OCI-M2 (cell line): ENCODE measurements around the gene XPNPEP1.

Experiments
- DNase-seq: peaks from one replicate; lab custom pipeline; 2025; ENCODE audit not compliant: unreplicated experiment; lab: John Stamatoyannopoulos, UW

Gene XPNPEP1

DNA sequence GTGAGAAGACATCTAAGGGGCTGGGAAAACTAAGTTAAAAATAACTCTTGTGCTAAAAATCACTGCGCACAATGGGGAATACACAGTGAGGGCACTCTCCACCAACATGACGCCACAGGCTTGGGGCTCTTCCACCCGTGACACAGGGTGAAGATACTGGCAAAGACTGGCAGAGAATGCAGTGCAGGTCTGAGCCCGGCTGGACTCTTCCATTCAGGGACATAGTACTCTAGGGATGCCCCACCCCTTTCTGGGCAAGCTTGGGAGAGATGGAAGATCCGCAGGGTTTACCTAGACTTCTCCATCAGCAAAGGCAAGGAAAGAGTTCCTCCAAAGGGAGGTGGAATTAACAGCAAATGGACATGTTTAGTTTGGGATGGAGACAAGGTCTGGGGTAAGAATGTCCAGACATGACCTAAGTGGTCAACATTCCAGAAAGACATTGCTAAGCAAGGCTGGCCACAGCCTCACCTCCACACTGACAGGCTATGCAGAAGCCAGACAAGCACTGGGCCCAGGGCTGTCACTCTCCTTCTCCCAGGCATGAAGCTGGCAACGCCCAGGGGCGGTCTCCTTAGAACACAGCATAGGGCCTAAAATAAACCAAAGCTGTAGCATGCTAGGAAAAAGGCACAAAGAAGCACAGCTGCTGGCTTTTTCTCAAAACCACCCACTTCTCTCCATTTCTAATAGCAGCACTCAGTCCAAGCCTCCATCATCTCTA is 28.1 kb downstream of the XPNPEP1 start:
- DNase-seq, result no peak

DNA sequence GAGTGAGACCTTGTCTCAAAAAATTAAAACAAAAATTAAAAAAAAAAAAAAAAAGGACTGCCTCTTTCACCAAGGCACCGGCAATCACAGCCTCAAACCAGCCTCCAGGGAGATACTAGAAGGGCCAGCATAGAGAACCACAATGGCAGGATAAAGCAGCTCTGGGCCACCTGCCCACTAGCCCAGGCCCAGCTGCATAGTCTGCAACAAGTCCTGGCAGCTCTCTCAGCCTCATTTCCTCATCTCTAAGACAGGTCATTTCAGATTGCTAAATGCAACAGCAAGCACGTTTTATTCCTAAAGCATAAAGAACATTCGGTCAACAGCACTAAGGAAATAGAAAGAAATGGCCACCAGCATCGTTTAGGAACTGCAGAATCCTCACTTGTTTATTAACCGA is 28.8 kb downstream of the XPNPEP1 start:
- DNase-seq, result no peak

- no peak for DNase-seq
These were observed 29.9 kb downstream of the XPNPEP1 start for GRCh38 chr10:109893386-109893785.

DNA sequence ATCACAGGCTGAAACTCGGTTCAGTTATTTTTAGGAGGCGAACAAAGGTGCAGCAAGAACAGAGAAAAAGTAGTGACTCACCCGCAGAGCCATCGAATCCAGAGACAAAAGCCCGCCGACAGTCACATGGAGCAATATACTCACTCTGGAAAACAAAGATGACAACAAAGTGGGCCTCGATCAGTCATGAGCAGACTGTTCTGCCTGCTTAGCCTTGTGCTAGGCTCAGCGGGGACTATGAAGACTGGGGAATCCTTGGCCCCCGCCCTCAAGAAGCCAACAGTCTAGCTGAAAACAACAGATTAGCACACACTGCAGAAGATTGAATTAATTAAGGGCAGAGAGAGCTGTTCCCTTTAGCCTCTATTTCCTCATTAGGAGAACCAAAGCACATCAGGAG is 30.4 kb downstream of the XPNPEP1 start:
- peak; percentile 20 for DNase-seq

GRCh38 chr10:109892117-109892516 is 31.2 kb downstream of the XPNPEP1 start:
- DNase-seq, result no peak

DNA sequence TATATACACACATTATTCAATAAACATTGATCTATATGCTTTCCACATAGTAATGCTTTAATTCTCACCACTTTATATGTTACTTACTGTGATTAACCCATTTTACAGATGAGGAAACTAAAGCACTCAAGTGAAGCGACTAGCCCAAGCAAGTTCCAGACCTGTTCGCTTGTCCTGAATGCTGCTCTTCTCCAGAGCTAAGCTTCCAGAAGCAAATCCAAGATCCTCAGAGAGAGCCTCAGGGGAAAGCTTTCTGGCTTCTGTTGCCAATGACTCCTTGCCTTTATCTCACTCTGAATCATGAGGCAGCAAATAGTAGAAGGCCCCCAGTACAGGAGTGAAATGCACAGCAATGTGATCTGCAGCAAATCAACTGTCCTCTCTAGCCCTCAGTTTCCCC is 32.2 kb downstream of the XPNPEP1 start:
- DNase-seq, result no peak

GRCh38 chr10:109889867-109890266 is 33.4 kb downstream of the XPNPEP1 start:
- no peak for DNase-seq

GRCh38 chr10:109887776-109888175 is 35.5 kb downstream of the XPNPEP1 start:
- DNase-seq, result no peak

DNA sequence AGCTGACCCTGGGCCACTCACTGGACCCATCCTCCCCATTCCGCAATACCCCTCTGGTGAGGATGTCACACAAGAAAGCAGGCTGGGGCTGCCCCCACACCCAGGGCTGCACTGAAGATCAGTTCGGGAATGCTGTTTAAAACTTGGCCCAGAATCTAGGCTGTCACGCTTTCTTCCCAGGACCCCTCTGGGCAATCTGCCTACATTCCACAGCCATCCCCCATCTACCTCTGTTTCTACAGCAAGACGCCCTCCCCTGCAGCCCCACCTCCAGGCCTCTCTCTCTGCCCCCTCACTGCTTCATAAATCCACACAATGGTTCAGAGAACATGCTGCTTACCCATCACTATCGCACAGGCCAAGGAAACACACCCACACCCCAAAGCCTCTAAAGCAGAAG is 36.1 kb downstream of the XPNPEP1 start:
- DNase-seq, result no peak

DNA sequence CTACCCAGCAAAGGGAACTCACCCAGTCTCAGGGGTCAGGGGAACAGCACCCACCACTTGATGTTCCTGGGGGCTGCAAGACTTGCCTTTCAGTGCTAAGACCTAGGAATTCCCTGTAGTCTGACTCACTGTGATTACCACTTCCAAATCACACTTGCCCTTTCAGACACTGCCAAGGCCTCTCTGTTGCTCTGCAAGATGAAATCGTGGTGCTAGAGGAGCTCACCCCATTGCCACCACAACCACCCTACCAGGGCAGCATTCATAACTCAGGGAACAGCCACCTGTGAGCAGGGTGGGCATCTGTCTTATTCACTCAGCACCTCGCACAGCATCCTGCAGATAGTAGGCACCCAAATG is 36.5 kb downstream of the XPNPEP1 start:
- no peak for DNase-seq

DNA sequence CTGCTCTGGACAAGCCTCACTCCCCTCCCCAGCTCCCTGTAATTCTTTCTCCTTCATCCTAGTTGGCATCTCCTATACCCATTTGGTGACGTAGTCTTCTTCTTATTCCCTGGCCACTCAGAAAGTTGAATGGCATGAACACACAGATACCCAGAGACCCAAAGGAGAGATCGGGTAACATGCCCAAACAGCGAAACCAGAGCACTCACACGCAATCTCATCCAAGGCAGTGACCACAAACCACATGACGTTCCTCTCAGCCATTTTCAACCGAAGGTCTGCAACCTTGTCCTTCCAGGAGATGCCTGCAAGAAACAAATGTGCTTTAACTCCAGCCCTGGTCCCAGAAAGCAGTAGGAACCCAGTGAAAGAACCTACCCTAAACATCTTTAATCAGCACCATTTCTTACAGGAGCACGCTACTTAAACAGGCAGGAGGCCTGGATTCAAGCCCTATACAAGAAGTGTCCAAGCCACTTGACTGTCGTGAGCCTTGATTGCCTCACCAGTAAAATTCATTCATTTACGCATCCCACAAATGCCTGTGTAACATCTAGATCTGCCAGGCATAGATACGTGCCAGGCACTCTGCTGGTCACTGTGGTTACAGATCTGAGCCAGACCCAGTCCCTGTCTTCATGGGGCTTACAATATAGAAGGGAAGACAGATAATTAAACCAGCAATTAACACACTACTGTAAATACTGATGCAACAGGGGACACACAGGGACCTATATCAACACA is 37.1 kb downstream of the XPNPEP1 start:
- DNase-seq, result no peak

- DNase-seq, result no peak
These were observed 39.2 kb downstream of the XPNPEP1 start for GRCh38 chr10:109883859-109884771.

DNA sequence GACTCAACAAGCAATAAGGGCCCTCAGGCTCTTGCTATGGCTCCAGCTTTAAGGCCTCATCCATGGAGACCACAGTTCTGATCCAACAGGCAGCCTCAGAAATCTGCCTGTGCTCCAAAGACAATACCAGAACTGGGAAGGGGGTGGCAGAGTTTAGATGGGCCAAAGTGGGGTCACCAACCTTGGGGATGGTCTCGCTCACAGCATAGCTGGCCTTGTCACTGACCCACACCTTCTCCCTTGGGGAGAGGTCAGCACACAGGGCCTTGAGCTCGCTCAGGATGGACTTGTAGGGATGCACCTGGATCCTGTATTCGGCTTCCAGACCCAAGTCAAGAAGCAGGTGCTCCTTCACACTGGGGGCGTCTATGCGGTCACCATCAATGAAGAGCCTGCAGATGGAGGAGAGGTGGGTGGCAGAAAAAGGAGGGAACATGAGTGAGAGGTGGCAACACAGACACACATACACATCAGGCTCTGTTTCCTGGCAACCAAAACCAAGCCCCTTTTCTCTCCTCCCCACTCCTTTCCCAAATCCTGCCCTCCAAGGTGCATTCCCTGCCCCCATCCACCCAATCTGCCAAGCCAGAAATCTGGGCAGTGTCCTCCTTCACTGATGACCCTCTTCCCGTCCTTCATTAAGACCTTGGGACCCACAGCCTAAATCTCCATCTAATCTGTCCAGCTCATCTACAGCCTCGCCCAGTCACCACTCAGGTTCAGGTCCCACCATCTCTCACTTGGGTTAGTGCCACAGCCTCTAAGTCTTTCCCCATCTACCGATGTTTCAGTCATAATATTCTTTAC is 40.9 kb downstream of the XPNPEP1 start:
- no peak for DNase-seq

GRCh38 chr10:109881769-109882057 is 41.6 kb downstream of the XPNPEP1 start:
- no peak for DNase-seq

DNA sequence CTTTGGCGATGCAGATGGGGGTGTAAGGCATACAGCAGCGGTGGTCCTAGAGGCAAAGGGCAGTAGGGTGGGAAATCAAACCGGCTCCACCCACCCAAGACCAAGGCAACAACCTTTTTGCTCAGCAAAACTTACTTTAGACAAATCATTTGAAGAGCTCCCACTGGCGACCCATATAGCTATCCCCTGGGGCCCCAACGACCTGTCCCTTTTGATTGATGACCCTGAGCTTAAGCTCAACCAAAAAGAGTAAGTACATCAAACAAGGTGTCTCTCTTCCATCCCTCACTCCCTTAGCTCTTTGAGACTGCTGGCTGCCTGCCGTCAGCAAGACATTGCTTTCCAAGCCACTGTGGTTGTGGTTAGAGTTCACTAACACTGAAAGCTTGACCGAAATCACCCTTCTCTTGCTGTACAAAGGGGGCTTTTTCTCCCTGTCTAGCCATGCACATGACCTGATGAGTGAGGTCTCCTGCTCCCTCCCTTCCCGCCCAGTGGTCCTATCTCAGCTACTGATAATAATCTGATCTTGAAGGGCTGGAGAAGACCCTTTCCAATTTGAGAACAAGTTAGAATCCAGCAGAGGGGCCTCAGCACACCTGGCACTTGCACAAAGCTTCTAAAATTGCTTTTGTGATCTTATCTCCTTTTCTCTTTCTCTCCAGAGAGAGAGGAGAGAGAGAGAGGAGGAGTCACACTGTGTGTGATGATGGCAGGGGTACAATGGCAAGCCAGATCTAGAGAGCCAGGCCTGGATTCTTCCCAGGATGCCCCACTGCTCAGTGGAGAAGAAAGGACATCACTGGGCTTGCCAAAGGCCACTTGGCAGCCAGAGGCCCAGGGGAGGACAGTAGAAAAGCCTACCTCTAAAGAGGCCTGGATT is 42.2 kb downstream of the XPNPEP1 start:
- no peak for DNase-seq

GRCh38 chr10:109877546-109877945 is 45.8 kb downstream of the XPNPEP1 start:
- DNase-seq, result no peak

GRCh38 chr10:109875828-109876821 is 47.2 kb downstream of the XPNPEP1 start:
- DNase-seq, result no peak

- DNase-seq, result no peak
These were observed 48.2 kb downstream of the XPNPEP1 start for GRCh38 chr10:109875151-109875568.

DNA sequence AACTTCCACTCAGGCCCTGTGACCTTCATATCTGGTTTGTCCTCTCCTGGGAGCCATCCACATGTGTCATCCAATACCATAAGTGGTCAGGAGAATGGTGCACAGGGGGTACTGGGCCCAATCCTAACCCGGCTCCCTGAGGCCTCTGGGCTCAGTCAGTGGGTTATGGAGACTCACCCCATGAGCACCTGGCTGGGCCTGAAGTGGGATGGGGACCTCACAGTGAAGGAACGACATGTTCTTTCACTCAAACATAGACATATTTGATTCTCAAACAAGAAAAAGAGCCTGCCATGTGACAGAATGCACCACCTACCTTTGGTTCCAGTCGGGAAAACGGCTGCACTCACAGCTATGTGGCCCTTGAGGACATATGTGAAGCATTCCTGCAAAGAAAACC is 51.8 kb downstream of the XPNPEP1 start:
- DNase-seq, result no peak
